ENCODE measurements around the gene KLHL15. TPM values are rescaled to one million over a fixed set of nuclear protein-coding genes. Genes with fewer than 3 reads are reported as not detected.

Gene KLHL15
- total RNA-seq, 1 donor from 2014 or later = 3.4 TPM

- no peak for TF ChIP-seq CTCF (conservative IDR thresholded peaks at IDR 0.05; ENCODE audit: low read depth, low read length)
- no peak overlapping the region for H3K4me3 ChIP-seq (ENCODE audit: low read depth, low read length)
- DNase-seq (ENCODE audit: low read depth) = no peak
These were observed 27.3 kb downstream of the KLHL15 start for GRCh38 chrX:23999671-24000070.

GRCh38 chrX:23993012-23993633 lies 33.9 kb downstream of the KLHL15 start:
- no peak for TF ChIP-seq CTCF (conservative IDR thresholded peaks at IDR 0.05; ENCODE audit: low read depth, low read length)
- DNase-seq (ENCODE audit: low read depth) = no peak
- no peak overlapping the region for H3K4me3 ChIP-seq (ENCODE audit: low read depth, low read length)

GRCh38 chrX:23992431-23992830 lies 34.6 kb downstream of the KLHL15 start:
- TF ChIP-seq CTCF (conservative IDR thresholded peaks at IDR 0.05; ENCODE audit: low read depth, low read length) = no peak
- DNase-seq (ENCODE audit: low read depth) = no peak
- H3K4me3 ChIP-seq (ENCODE audit: low read depth, low read length) = no peak overlapping the region

GRCh38 chrX:23990455-23990854 lies 36.5 kb downstream of the KLHL15 start:
- DNase-seq (ENCODE audit: low read depth) = no peak
- no peak for TF ChIP-seq CTCF (conservative IDR thresholded peaks at IDR 0.05; ENCODE audit: low read depth, low read length)
- H3K4me3 ChIP-seq (ENCODE audit: low read depth, low read length) = no peak overlapping the region

- H3K4me3 ChIP-seq (ENCODE audit: low read depth, low read length) = no peak overlapping the region
- TF ChIP-seq CTCF (conservative IDR thresholded peaks at IDR 0.05; ENCODE audit: low read depth, low read length) = no peak
- DNase-seq (ENCODE audit: low read depth) = no peak
These were observed 37.3 kb downstream of the KLHL15 start for GRCh38 chrX:23989689-23990088.

- DNase-seq (ENCODE audit: low read depth) = no peak
- H3K4me3 ChIP-seq (ENCODE audit: low read depth, low read length) = no peak overlapping the region
- no peak for TF ChIP-seq CTCF (conservative IDR thresholded peaks at IDR 0.05; ENCODE audit: low read depth, low read length)
These were observed 44.1 kb downstream of the KLHL15 start for GRCh38 chrX:23982891-23983290.

GRCh38 chrX:23981711-23982110 lies 45.3 kb downstream of the KLHL15 start:
- DNase-seq (ENCODE audit: low read depth) = no peak
- TF ChIP-seq CTCF (conservative IDR thresholded peaks at IDR 0.05; ENCODE audit: low read depth, low read length) = no peak
- no peak overlapping the region for H3K4me3 ChIP-seq (ENCODE audit: low read depth, low read length)

All from epithelial cell of proximal tubule (primary cell).